B cell (primary cell): ENCODE results near the gene FAAH.
"Not testable (repeated sequence)": the region's sequence is repeated elsewhere in the genome, so short reads cannot be mapped to it uniquely, and the experiment has no call there.

Experiments
- EZH2 ChIP-seq: IDR thresholded peaks from 2 replicates; pipeline ENCODE4 v1.6.1; 2012; ENCODE audit warnings: borderline replicate concordance, low read depth, mild to moderate bottlenecking, moderate library complexity, low read length; ENCODE audit not compliant: insufficient read depth, poor library complexity, severe bottlenecking
- TF ChIP-seq, protein P1 (sequence below): fragments of 200-600 bp; IDR thresholded peaks from one replicate; pipeline ENCODE4 v1.8.0; 2022; ENCODE audit warnings: antibody characterized with exemption, mild to moderate bottlenecking

DNA sequence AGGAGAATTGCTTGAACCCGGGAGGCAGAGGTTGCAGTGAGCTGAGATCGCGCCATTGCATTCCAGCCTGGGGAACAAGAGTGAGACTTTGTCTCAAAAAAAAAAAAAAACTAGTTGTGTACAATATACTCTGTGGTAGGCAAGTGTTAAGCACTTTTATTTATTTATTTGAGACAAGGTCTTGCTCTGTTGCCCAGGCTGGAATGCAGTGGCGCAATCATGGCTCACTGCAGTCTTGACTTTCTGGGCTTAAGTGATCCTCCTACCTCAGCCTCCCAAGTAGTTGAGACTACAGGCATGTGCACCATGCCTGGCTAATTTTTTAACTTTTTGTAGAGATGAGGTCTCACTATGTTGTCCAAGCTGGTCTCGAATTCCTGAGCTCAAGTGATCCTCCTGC, 38.2 kb upstream of the FAAH start:
- not testable (repeated sequence) for TF ChIP-seq EZH2
- TF ChIP-seq, protein P1, sequence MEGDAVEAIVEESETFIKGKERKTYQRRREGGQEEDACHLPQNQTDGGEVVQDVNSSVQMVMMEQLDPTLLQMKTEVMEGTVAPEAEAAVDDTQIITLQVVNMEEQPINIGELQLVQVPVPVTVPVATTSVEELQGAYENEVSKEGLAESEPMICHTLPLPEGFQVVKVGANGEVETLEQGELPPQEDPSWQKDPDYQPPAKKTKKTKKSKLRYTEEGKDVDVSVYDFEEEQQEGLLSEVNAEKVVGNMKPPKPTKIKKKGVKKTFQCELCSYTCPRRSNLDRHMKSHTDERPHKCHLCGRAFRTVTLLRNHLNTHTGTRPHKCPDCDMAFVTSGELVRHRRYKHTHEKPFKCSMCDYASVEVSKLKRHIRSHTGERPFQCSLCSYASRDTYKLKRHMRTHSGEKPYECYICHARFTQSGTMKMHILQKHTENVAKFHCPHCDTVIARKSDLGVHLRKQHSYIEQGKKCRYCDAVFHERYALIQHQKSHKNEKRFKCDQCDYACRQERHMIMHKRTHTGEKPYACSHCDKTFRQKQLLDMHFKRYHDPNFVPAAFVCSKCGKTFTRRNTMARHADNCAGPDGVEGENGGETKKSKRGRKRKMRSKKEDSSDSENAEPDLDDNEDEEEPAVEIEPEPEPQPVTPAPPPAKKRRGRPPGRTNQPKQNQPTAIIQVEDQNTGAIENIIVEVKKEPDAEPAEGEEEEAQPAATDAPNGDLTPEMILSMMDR: not testable (repeated sequence)
